GM23338 (cell line): ENCODE results near the gene CENPO. TPM values are rescaled to one million over a fixed set of nuclear protein-coding genes. Genes with fewer than 3 reads are reported as not detected.

Experiments
- EZH2 ChIP-seq: fragments of 200-600 bp; sonication (generic); IDR thresholded peaks from one replicate; pipeline ENCODE4 v1.8.0; 2017; ENCODE audit warnings: antibody characterized with exemption, mild to moderate bottlenecking, low read depth; ENCODE audit not compliant: unreplicated experiment
- EZH2phosphoT487 ChIP-seq: fragments of 200-600 bp; sonication (generic); IDR thresholded peaks from one replicate; pipeline ENCODE4 v1.8.1; 2018; ENCODE audit warnings: antibody characterized with exemption; ENCODE audit not compliant: unreplicated experiment
- JUNB ChIP-seq: IDR thresholded peaks from one replicate; pipeline ENCODE4 v1.6.1; 2016; ENCODE audit warnings: antibody characterized with exemption; ENCODE audit not compliant: unreplicated experiment
- NANOG ChIP-seq: IDR thresholded peaks from 2 replicates; pipeline ENCODE4 v1.6.1; 2016; ENCODE audit warnings: antibody characterized with exemption, borderline replicate concordance
- STAT1 ChIP-seq: IDR thresholded peaks from one replicate; pipeline ENCODE4 v1.6.1; 2016; ENCODE audit warnings: antibody characterized with exemption; ENCODE audit not compliant: unreplicated experiment
- ZNF331 ChIP-seq: fragments of 250-450 bp; sonication (Bioruptor Pico); IDR thresholded peaks from 2 replicates; pipeline ENCODE4 v1.5.0; 2020; ENCODE audit warnings: low read depth, mild to moderate bottlenecking, moderate library complexity
- polyA plus RNA-seq: library from polyadenylated mRNA; unstranded; fragments of >200 nt; fragmentation: Nextera tagmentation; extraction: Ambion mirVana; gene quantifications from 2 replicates; pipeline ENCODE4 v1.2.1, GENCODE V29; 2016
- total RNA-seq: library from RNA; depleted of rRNA; stranded (reverse); fragments of >200 nt; shearing (Covaris generic); gene quantifications from 2 replicates; pipeline ENCODE4 v1.2.3, GENCODE V29; 2014
- TF ChIP-seq, protein P1 (sequence below): fragments of 250-450 bp; sonication (Bioruptor Pico); IDR thresholded peaks from 2 replicates; pipeline ENCODE4 v1.5.0; 2020; ENCODE audit warnings: mild to moderate bottlenecking, moderate library complexity
- TF ChIP-seq, protein P2 (sequence below), 2 experiments: fragments of 200-600 bp in 1 of 2; sonication (generic) in 1 of 2; conservative IDR thresholded peaks; 2 replicates each; pipeline versions ENCODE4 v1.5.1 to v1.6.1; 2016 to 2017; ENCODE audit warnings: antibody characterized with exemption in 2 of 2, low read depth in 2 of 2, mild to moderate bottlenecking in 2 of 2, moderate library complexity in 1 of 2

The CENPO gene
- total and polyA plus RNA-seq, 2 experiments from 2014 or later, result 27.0 to 44.7 TPM

GRCh38 chr2:24827321-24828237, 34.4 kb downstream of the CENPO start (continued):
- TF ChIP-seq, protein P1, sequence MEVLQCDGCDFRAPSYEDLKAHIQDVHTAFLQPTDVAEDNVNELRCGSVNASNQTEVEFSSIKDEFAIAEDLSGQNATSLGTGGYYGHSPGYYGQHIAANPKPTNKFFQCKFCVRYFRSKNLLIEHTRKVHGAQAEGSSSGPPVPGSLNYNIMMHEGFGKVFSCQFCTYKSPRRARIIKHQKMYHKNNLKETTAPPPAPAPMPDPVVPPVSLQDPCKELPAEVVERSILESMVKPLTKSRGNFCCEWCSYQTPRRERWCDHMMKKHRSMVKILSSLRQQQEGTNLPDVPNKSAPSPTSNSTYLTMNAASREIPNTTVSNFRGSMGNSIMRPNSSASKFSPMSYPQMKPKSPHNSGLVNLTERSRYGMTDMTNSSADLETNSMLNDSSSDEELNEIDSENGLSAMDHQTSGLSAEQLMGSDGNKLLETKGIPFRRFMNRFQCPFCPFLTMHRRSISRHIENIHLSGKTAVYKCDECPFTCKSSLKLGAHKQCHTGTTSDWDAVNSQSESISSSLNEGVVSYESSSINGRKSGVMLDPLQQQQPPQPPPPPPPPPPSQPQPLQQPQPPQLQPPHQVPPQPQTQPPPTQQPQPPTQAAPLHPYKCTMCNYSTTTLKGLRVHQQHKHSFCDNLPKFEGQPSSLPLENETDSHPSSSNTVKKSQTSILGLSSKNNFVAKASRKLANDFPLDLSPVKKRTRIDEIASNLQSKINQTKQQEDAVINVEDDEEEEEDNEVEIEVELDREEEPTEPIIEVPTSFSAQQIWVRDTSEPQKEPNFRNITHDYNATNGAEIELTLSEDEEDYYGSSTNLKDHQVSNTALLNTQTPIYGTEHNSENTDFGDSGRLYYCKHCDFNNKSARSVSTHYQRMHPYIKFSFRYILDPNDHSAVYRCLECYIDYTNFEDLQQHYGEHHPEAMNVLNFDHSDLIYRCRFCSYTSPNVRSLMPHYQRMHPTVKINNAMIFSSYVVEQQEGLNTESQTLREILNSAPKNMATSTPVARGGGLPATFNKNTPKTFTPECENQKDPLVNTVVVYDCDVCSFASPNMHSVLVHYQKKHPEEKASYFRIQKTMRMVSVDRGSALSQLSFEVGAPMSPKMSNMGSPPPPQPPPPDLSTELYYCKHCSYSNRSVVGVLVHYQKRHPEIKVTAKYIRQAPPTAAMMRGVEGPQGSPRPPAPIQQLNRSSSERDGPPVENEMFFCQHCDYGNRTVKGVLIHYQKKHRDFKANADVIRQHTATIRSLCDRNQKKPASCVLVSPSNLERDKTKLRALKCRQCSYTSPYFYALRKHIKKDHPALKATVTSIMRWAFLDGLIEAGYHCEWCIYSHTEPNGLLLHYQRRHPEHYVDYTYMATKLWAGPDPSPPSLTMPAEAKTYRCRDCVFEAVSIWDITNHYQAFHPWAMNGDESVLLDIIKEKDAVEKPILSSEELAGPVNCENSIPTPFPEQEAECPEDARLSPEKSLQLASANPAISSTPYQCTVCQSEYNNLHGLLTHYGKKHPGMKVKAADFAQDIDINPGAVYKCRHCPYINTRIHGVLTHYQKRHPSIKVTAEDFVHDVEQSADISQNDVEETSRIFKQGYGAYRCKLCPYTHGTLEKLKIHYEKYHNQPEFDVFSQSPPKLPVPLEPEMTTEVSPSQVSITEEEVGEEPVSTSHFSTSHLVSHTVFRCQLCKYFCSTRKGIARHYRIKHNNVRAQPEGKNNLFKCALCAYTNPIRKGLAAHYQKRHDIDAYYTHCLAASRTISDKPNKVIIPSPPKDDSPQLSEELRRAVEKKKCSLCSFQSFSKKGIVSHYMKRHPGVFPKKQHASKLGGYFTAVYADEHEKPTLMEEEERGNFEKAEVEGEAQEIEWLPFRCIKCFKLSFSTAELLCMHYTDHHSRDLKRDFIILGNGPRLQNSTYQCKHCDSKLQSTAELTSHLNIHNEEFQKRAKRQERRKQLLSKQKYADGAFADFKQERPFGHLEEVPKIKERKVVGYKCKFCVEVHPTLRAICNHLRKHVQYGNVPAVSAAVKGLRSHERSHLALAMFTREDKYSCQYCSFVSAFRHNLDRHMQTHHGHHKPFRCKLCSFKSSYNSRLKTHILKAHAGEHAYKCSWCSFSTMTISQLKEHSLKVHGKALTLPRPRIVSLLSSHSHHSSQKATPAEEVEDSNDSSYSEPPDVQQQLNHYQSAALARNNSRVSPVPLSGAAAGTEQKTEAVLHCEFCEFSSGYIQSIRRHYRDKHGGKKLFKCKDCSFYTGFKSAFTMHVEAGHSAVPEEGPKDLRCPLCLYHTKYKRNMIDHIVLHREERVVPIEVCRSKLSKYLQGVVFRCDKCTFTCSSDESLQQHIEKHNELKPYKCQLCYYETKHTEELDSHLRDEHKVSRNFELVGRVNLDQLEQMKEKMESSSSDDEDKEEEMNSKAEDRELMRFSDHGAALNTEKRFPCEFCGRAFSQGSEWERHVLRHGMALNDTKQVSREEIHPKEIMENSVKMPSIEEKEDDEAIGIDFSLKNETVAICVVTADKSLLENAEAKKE (CRISPR knock-in tag), result no peak
- TF ChIP-seq EZH2phosphoT487, result no peak
- TF ChIP-seq ZNF331 (CRISPR knock-in tag), result no peak
- TF ChIP-seq NANOG, result 0 out of 2 replicates have a peak, but pooled peaks have one; percentile 5
- TF ChIP-seq STAT1, result no peak
- TF ChIP-seq EZH2, result no peak
- TF ChIP-seq JUNB, result no peak
- TF ChIP-seq, protein P2, sequence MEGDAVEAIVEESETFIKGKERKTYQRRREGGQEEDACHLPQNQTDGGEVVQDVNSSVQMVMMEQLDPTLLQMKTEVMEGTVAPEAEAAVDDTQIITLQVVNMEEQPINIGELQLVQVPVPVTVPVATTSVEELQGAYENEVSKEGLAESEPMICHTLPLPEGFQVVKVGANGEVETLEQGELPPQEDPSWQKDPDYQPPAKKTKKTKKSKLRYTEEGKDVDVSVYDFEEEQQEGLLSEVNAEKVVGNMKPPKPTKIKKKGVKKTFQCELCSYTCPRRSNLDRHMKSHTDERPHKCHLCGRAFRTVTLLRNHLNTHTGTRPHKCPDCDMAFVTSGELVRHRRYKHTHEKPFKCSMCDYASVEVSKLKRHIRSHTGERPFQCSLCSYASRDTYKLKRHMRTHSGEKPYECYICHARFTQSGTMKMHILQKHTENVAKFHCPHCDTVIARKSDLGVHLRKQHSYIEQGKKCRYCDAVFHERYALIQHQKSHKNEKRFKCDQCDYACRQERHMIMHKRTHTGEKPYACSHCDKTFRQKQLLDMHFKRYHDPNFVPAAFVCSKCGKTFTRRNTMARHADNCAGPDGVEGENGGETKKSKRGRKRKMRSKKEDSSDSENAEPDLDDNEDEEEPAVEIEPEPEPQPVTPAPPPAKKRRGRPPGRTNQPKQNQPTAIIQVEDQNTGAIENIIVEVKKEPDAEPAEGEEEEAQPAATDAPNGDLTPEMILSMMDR (conservative IDR thresholded peaks at IDR 0.05; ENCODE audit: low read depth in 2 of 2), result peak; percentile 93 to 95
